GM23338 (cell line): ENCODE results near the gene OR10X1. TPM values are rescaled to one million over a fixed set of nuclear protein-coding genes. Genes with fewer than 3 reads are reported as not detected.

Source experiments
- ATAC-seq: fragments of 200-7000 bp; cut with Tn5 transposase; 3 replicates; pipeline ENCODE4 v1.9.1; 2020
- DNase-seq: peaks from one replicate; pipeline ENCODE4 v3.0.0-alpha.2; 2015; ENCODE audit warnings: low spot score
- H2AFZ ChIP-seq: fragments of 200-600 bp; sonication (generic); 2 replicates; pipeline ENCODE4 v1.8.0; 2016; ENCODE audit warnings: antibody characterized with exemption, mild to moderate bottlenecking, moderate library complexity
- H3F3A ChIP-seq: fragments of 200-600 bp; sonication (generic); replicated peaks from 2 replicates; pipeline ENCODE4 v1.8.0; 2017; ENCODE audit warnings: antibody characterized with exemption, mixed run types, low read depth
- H3K27ac ChIP-seq: fragments of 200-600 bp; sonication (generic); 2 replicates; pipeline ENCODE4 v1.6.1; 2016; ENCODE audit warnings: low read depth
- H3K27me3 ChIP-seq: fragments of 200-600 bp; sonication (generic); 2 replicates; pipeline ENCODE4 v1.8.0; 2016; ENCODE audit warnings: mild to moderate bottlenecking, mixed run types, moderate library complexity; ENCODE audit not compliant: insufficient read depth
- H3K36me3 ChIP-seq: fragments of 200-600 bp; sonication (generic); 2 replicates; pipeline ENCODE4 v1.8.0; 2016; ENCODE audit warnings: mild to moderate bottlenecking; ENCODE audit not compliant: insufficient read depth
- H3K4me1 ChIP-seq: fragments of 200-600 bp; sonication (generic); 2 replicates; pipeline ENCODE4 v1.8.0; 2016; ENCODE audit warnings: mild to moderate bottlenecking, moderate library complexity; ENCODE audit not compliant: insufficient read depth
- H3K4me2 ChIP-seq: fragments of 200-600 bp; sonication (generic); 2 replicates; pipeline ENCODE4 v1.7.1; 2017; ENCODE audit warnings: mixed run types
- H3K4me3 ChIP-seq: fragments of 200-600 bp; sonication (generic); 2 replicates; pipeline ENCODE4 v1.6.1; 2016; ENCODE audit warnings: mixed run types
- H3K79me2 ChIP-seq: fragments of 200-600 bp; sonication (generic); replicated peaks from 2 replicates; pipeline ENCODE4 v1.8.0; 2017; ENCODE audit warnings: mild to moderate bottlenecking; ENCODE audit not compliant: insufficient read depth
- H3K9me2 ChIP-seq: fragments of 200-600 bp; sonication (generic); 2 replicates; pipeline ENCODE4 v1.8.0; 2017; ENCODE audit not compliant: insufficient read depth
- H4K20me1 ChIP-seq: fragments of 200-600 bp; sonication (generic); replicated peaks from 2 replicates; pipeline ENCODE4 v1.8.0; 2017; ENCODE audit warnings: mild to moderate bottlenecking; ENCODE audit not compliant: insufficient read depth
- H3K27ac Mint-ChIP-seq: 2 replicates; pipeline ENCODE4 v1.8.0; 2020; ENCODE audit warnings: inconsistent platforms, mild to moderate bottlenecking, moderate library complexity, mixed read lengths
- H3K27me3 Mint-ChIP-seq: 3 replicates; pipeline ENCODE4 v1.8.0; 2022; ENCODE audit warnings: low read depth, mild to moderate bottlenecking, moderate library complexity, mixed read lengths, inconsistent platforms; ENCODE audit not compliant: insufficient read depth, poor library complexity
- H3K36me3 Mint-ChIP-seq: 3 replicates; pipeline ENCODE4 v1.8.0; 2021; ENCODE audit warnings: low read depth, mild to moderate bottlenecking, inconsistent platforms, moderate library complexity, mixed read lengths
- H3K4me1 Mint-ChIP-seq: 3 replicates; pipeline ENCODE4 v1.8.0; 2020; ENCODE audit warnings: mild to moderate bottlenecking, inconsistent platforms, mixed read lengths
- H3K4me3 Mint-ChIP-seq: 3 replicates; pipeline ENCODE4 v1.8.0; 2021; ENCODE audit warnings: moderate library complexity, mild to moderate bottlenecking, inconsistent platforms, mixed read lengths
- H3K9me3 Mint-ChIP-seq: 3 replicates; pipeline ENCODE4 v1.8.0; 2020; ENCODE audit warnings: moderate library complexity, mild to moderate bottlenecking, inconsistent platforms, mixed read lengths
- CREB1 ChIP-seq: fragments of 250-450 bp; sonication (Bioruptor Pico); IDR thresholded peaks from 2 replicates; pipeline ENCODE4 v1.5.0; 2020; ENCODE audit warnings: low read depth, mild to moderate bottlenecking, moderate library complexity
- CTCF ChIP-seq, 2 experiments: fragments of 200-600 bp in 1 of 2; sonication (generic) in 1 of 2; conservative IDR thresholded peaks; 2 replicates each; pipeline versions ENCODE4 v1.5.1 to v1.6.1; 2016 to 2017; ENCODE audit warnings: antibody characterized with exemption in 2 of 2, low read depth in 2 of 2, mild to moderate bottlenecking in 2 of 2, moderate library complexity in 1 of 2
- EZH2phosphoT487 ChIP-seq: fragments of 200-600 bp; sonication (generic); IDR thresholded peaks from one replicate; pipeline ENCODE4 v1.8.1; 2018; ENCODE audit warnings: antibody characterized with exemption; ENCODE audit not compliant: unreplicated experiment
- JUNB ChIP-seq: IDR thresholded peaks from one replicate; pipeline ENCODE4 v1.6.1; 2016; ENCODE audit warnings: antibody characterized with exemption; ENCODE audit not compliant: unreplicated experiment
- NANOG ChIP-seq: IDR thresholded peaks from 2 replicates; pipeline ENCODE4 v1.6.1; 2016; ENCODE audit warnings: antibody characterized with exemption, borderline replicate concordance
- POLR2AphosphoS5 ChIP-seq: IDR thresholded peaks from 2 replicates; pipeline ENCODE4 v1.6.1; 2016; ENCODE audit warnings: antibody characterized with exemption, low read depth
- STAT1 ChIP-seq: IDR thresholded peaks from one replicate; pipeline ENCODE4 v1.6.1; 2016; ENCODE audit warnings: antibody characterized with exemption; ENCODE audit not compliant: unreplicated experiment
- ZNF331 ChIP-seq: fragments of 250-450 bp; sonication (Bioruptor Pico); IDR thresholded peaks from 2 replicates; pipeline ENCODE4 v1.5.0; 2020; ENCODE audit warnings: low read depth, mild to moderate bottlenecking, moderate library complexity
- ZNF462 ChIP-seq: fragments of 250-450 bp; sonication (Bioruptor Pico); IDR thresholded peaks from 2 replicates; pipeline ENCODE4 v1.5.0; 2020; ENCODE audit warnings: mild to moderate bottlenecking, moderate library complexity
- polyA plus RNA-seq: library from polyadenylated mRNA; unstranded; fragments of >200 nt; fragmentation: Nextera tagmentation; extraction: Ambion mirVana; gene quantifications from 2 replicates; pipeline ENCODE4 v1.2.1, GENCODE V29; 2016
- total RNA-seq: library from RNA; depleted of rRNA; stranded (reverse); fragments of >200 nt; shearing (Covaris generic); gene quantifications from 2 replicates; pipeline ENCODE4 v1.2.3, GENCODE V29; 2014
- TF ChIP-seq, protein P1 (sequence below): IDR thresholded peaks from one replicate; pipeline ENCODE4 v1.6.1; 2018; ENCODE audit warnings: antibody characterized with exemption; ENCODE audit not compliant: unreplicated experiment

Gene OR10X1
- total and polyA plus RNA-seq, 2 experiments from 2014 or later: not detected

DNA sequence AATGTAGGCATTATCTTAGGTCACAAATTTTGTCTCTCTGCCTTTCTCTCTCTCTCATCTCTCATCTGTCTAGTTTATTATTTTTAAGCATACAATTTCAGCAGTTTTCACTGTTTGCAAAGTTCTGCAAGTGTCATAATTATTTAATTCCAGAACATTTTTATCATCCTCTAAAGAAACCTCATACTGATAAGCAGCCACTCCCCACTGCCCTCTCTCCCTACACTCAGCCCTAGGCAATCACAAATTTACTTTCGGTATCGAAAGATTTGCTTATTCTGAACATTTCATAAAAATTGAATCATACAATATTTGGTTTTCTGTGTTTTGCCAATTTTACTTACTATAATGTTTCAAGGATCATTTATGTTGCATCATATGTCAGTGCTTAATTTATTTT lies 42.1 kb downstream of the OR10X1 start:
- no peaks in the 10 kb centered on the region for H3K36me3 Mint-ChIP-seq
- Histone ChIP-seq H3K9me2 (peaks cover 3% of the 10 kb centered on the region; the same call in 1 of the 2 replicates), H3K4me1 (no peaks in the 10 kb centered on the region), H3K4me2 (no peak overlapping the region), H3K27me3 (no peaks in the 10 kb centered on the region), H3K79me2 (no peaks in the 10 kb centered on the region), H2AFZ (no peak overlapping the region), H3K27ac (no peak overlapping the region), H3K36me3 (no peaks in the 10 kb centered on the region), H3K4me3 (no peak overlapping the region), H4K20me1 (no peaks in the 10 kb centered on the region), H3F3A (no peaks in the 10 kb centered on the region)
- TF ChIP-seq CTCF (conservative IDR thresholded peaks at IDR 0.05; ENCODE audit: low read depth in 2 of 2) (no peak), POLR2AphosphoS5 (no peak), STAT1 (no peak), ZNF462 (no peak), NANOG (no peak), ZNF331 (CRISPR knock-in tag) (no peak), EZH2phosphoT487 (no peak), CREB1 (no peak), JUNB (no peak)
- TF ChIP-seq, protein P1, sequence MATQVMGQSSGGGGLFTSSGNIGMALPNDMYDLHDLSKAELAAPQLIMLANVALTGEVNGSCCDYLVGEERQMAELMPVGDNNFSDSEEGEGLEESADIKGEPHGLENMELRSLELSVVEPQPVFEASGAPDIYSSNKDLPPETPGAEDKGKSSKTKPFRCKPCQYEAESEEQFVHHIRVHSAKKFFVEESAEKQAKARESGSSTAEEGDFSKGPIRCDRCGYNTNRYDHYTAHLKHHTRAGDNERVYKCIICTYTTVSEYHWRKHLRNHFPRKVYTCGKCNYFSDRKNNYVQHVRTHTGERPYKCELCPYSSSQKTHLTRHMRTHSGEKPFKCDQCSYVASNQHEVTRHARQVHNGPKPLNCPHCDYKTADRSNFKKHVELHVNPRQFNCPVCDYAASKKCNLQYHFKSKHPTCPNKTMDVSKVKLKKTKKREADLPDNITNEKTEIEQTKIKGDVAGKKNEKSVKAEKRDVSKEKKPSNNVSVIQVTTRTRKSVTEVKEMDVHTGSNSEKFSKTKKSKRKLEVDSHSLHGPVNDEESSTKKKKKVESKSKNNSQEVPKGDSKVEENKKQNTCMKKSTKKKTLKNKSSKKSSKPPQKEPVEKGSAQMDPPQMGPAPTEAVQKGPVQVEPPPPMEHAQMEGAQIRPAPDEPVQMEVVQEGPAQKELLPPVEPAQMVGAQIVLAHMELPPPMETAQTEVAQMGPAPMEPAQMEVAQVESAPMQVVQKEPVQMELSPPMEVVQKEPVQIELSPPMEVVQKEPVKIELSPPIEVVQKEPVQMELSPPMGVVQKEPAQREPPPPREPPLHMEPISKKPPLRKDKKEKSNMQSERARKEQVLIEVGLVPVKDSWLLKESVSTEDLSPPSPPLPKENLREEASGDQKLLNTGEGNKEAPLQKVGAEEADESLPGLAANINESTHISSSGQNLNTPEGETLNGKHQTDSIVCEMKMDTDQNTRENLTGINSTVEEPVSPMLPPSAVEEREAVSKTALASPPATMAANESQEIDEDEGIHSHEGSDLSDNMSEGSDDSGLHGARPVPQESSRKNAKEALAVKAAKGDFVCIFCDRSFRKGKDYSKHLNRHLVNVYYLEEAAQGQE: no peak
- DNase-seq (no peak), ATAC-seq (no peak)
- H3K27me3 Mint-ChIP-seq: no peaks in the 10 kb centered on the region
- no peak overlapping the region for H3K4me3 Mint-ChIP-seq
- H3K9me3 Mint-ChIP-seq: no peaks in the 10 kb centered on the region
- no peak overlapping the region for H3K27ac Mint-ChIP-seq
- no peaks in the 10 kb centered on the region for H3K4me1 Mint-ChIP-seq
